GM12872 (cell line): ENCODE measurements around the gene LCLAT1.

Experiments
- CTCF ChIP-seq: IDR thresholded peaks from 3 replicates; pipeline ENCODE4 v1.5.1; 2011; ENCODE audit warnings: low read depth, mild to moderate bottlenecking, low read length, moderate library complexity; ENCODE audit not compliant: insufficient read depth

Gene LCLAT1

DNA sequence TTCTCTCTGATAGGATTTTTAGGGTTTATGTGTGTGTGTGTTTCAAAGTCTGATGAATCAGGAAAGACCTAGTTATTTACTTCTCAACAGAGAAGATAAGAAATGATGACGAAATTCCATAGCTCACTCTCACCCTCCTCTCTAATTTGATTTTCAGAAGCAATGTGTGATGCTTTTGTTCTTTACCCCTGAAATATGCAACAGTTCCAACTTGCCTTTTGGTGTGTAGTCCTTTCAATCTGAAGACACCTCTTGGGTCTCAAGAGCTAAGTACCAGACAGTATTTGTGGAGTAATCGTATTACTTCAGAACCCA is 18.7 kb upstream of the LCLAT1 start:
- TF ChIP-seq CTCF, result no peak

- TF ChIP-seq CTCF, result no peak
These were observed 18.1 kb upstream of the LCLAT1 start for GRCh38 chr2:30428827-30429461.

DNA sequence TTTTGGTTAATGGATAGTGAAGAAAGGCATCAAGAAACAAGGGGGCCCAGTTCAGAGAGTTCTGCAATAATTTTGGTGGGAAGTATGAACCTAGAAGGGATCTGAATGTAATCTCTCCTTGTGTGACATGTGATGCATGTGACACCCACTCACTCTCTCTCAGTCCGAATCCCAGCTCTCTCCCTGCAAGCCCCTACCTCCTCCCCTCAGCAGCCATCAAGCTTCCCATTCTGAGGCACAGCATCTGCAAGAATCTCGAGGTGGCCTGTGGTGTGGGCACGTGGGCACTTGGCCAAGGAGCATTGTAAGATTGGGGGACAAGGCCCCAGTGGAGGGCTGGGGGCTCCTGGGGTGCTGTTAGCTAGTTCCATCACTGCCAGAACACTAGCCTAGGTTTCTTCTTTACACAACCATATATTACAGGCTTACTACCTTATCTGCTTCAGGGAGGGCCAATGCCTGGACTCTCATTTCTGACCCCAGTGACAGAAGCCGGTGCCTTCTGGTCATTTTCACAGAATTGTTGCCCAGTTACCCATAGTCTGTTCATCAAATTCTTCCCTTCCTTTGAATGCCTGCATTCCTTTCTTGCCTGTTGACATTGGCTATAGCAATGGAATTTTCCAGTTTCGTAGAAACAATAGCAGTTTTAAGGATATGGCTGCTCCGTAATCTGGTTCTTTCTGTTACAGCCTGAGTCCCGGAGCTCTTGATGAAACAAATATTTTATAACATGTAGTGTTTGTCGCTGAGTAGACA is 13.3 kb upstream of the LCLAT1 start:
- no peak for TF ChIP-seq CTCF

DNA sequence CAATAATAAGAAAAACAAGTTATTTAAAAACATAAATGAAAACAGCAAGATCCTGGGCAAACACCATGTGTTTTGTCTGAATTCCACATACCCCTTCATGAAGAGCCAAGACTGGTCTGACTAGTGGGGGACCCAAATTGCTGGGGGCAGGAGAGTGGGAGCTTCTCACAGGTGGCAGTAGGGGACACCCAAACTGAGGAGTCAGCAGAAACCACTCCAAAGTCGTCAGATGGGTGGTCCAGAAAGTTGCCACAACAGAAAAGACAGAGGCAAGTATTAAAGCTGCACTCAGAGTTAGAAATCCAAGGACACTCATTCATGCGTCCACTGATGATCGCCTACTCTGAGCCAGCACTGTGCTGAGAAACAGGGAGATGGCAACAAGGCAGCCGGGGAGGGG is 12.3 kb upstream of the LCLAT1 start:
- no peak for TF ChIP-seq CTCF

GRCh38 chr2:30436859-30437435 is 10.1 kb upstream of the LCLAT1 start:
- no peak for TF ChIP-seq CTCF

GRCh38 chr2:30437809-30438548 is 9.1 kb upstream of the LCLAT1 start:
- no peak for TF ChIP-seq CTCF

DNA sequence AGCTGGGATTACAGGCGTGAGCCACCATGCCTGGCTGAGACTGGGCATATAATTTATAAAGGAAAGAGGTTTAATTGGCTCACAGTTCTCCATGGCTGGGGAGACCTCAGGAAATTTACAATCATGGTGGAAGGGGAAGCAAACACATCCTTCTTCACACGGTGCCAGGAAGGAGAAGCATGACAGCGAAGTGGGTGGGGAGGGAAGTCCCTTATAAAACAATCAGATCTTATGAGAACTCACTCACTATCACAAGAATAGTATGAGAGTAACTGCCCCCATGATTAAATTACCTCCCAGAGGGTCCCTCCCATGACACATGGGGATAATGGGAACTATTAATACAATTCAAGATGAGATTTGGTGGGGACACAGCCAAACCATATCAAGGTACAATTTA is 7.8 kb upstream of the LCLAT1 start:
- no peak for TF ChIP-seq CTCF
